HG03571 (cell line): ENCODE results near the gene MAP3K21.

Experiments used
- ATAC-seq: cut with Tn5 transposase; IDR thresholded peaks from one replicate; pipeline ENCODE4 v1.9.1; 2021; ENCODE audit not compliant: unreplicated experiment

The MAP3K21 gene

DNA sequence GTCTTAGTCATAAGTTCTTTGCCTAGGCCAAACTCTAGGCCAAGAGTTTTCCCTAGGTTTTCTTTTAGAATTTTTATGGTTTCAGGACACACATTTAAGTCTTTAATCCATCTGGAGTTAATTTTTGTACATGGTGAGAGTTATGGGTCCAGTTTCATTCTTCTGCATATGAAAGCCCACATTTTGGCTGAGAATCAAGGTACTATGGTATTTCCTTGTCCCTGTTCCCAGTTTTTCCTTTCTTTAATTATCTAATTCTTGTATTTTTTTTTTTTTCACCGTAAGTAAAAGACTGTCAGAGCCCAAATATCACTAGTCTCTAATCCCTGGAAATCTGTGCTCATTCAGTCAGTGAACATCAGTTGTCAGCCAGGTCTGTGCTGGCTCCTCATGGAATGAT, 105.4 kb downstream of the MAP3K21 start:
- no peak for ATAC-seq

DNA sequence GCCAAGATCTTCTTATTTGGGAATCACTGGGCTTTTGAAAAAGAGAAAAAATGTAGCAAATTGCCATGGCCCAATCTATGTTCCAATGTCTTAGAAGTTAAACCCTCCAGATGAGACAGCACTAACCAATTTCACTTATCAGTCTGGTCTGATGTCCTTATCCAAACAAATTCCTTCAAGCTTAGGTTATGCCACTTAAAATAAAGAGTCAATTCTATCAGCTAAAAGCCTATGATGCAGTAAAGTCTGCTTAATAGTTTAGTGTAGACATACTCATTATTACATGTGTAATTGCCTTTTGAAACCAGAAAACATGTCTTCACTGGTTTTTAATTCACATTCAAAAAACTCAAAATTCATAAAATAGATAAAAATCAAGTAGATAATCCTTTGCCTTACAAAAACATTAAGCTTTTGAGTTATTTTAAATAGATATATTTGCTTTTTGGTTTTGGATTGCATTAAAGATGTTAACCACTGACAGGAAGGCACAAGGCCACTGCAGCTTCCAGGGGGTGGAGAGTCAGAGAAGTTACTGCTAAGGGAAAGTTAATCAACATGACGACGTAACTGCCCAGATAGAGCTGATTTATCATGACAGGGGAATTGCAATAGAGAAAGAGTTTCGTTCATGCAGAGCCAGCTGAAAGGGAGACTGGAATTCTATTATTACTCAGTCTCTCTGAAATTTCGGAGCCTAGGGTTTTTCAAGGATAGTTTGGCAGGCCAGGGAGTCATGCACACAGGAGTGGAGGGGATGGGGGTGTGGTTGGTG, 106.1 kb downstream of the MAP3K21 start:
- no peak for ATAC-seq
